ENCODE data around the gene SIGLEC7. TPM values are rescaled to one million over a fixed set of nuclear protein-coding genes. Genes with fewer than 3 reads are reported as not detected.

SIGLEC7 gene
- total and polyA plus RNA-seq, 10 of the 15 experiments (the other 5 are each of a cell fraction or from before 2014, with no cell fraction given), result 0.15 TPM; not detected in 9

GRCh38 chr19:51150627-51151026 lies 8.5 kb downstream of the SIGLEC7 start:
- DNase-seq (ENCODE audit: low read depth, low spot score), result no peak
- peaks cover 3 to 7% of the 10 kb centered on the region in 2 experiments for H3K27me3 ChIP-seq (replicated peaks in 1 of 2; ENCODE audit: control insufficient read depth in 2 of 2, insufficient read depth in 2 of 2, low read length in 1 of 2)
- no peaks in the 10 kb centered on the region for H3K4me1 ChIP-seq (ENCODE audit: control insufficient read depth, insufficient read depth, low read length)
- H3K36me3 ChIP-seq (ENCODE audit: control insufficient read depth in 2 of 2, insufficient read depth in 2 of 2, low read length in 1 of 2), result no peaks in the 10 kb centered on the region
- H3K4me3 ChIP-seq, result no peak overlapping the region
- no peak for FAIRE-seq
- intact Hi-C loops (cut with micrococcal nuclease; ENCODE audit: unreplicated experiment) (no loop called here), in situ Hi-C loops (cut with MboI) (no loop called here)
- H4K20me1 ChIP-seq (ENCODE audit: control insufficient read depth, insufficient read depth), result no peaks in the 10 kb centered on the region
- POLR2A ChIA-PET, result no interaction called here
- no peak overlapping the region for H3K4me2 ChIP-seq (ENCODE audit: control insufficient read depth, insufficient read depth)
- WGBS (ENCODE audit: insufficient coverage, insufficient replicate concordance, low lambda C conversion rate, missing lambda C conversion rate), result 10% methylated on average over 3 of the region's 3 CpGs
- H3K27ac ChIP-seq (ENCODE audit: control insufficient read depth, insufficient read depth), result no peak overlapping the region
- CTCF ChIA-PET, result interaction anchor here (0.5 to 3.8 kb wide), 2 partner anchors 7 to 9 kb away, joined by 3 to 21 read pairs; no protein-coding TSS in a partner anchor
- SMC1A ChIA-PET (ENCODE audit: uncharacterized antibody, unreplicated experiment), result no interaction called here
- ATAC-seq, result no peak
- TF ChIP-seq ATF3 (IDR thresholded peaks at IDR 0.05; ENCODE audit: borderline replicate concordance, extremely low read depth, low read depth, low read length) (no peak), PBX3 (IDR thresholded peaks at IDR 0.05; ENCODE audit: insufficient replicate concordance, low read depth, low read length) (no peak)
- H2AFZ ChIP-seq (ENCODE audit: control insufficient read depth, low read depth, low read length), result no peak overlapping the region
- H3K9ac ChIP-seq (ENCODE audit: control insufficient read depth, insufficient read depth, low read length), result no peak overlapping the region
- RAD21 ChIA-PET (ENCODE audit: unreplicated experiment), result no interaction called here
- H3K79me2 ChIP-seq (ENCODE audit: control insufficient read depth, insufficient read depth, low read length), result no peaks in the 10 kb centered on the region
- H3K9me3 ChIP-seq (replicated peaks; ENCODE audit: control insufficient read depth, insufficient read depth, low read length), result no peaks in the 10 kb centered on the region
- no TSS peak for BruUV-seq (replicated peaks)

GRCh38 chr19:51156710-51157109 lies 14.6 kb downstream of the SIGLEC7 start:
- H2AFZ ChIP-seq (ENCODE audit: control insufficient read depth, low read depth, low read length), result no peak overlapping the region
- no peaks in the 10 kb centered on the region for H3K79me2 ChIP-seq (ENCODE audit: control insufficient read depth, insufficient read depth, low read length)
- no peak overlapping the region for H3K4me2 ChIP-seq (ENCODE audit: control insufficient read depth, insufficient read depth)
- ATAC-seq (no peak), FAIRE-seq (no peak), DNase-seq (ENCODE audit: low read depth, low spot score) (no peak)
- H3K27me3 ChIP-seq (replicated peaks in 1 of 2; ENCODE audit: control insufficient read depth in 2 of 2, insufficient read depth in 2 of 2, low read length in 1 of 2), result peaks cover 3 to 5% of the 10 kb centered on the region in 2 experiments
- in situ Hi-C loops (cut with MboI) (loop anchor here (5.0 kb wide), 1 partner anchor 101 kb away; no protein-coding TSS in a partner anchor), intact Hi-C loops (cut with micrococcal nuclease; ENCODE audit: unreplicated experiment) (no loop called here)
- H3K9ac ChIP-seq (ENCODE audit: control insufficient read depth, insufficient read depth, low read length), result no peak overlapping the region
- no TSS peak for BruUV-seq (replicated peaks)
- no peaks in the 10 kb centered on the region for H3K9me3 ChIP-seq (replicated peaks; ENCODE audit: control insufficient read depth, insufficient read depth, low read length)
- H3K4me1 ChIP-seq (ENCODE audit: control insufficient read depth, insufficient read depth, low read length), result no peaks in the 10 kb centered on the region; the same call in 1 of the 2 replicates
- no peaks in the 10 kb centered on the region for H3K36me3 ChIP-seq (ENCODE audit: control insufficient read depth in 2 of 2, insufficient read depth in 2 of 2, low read length in 1 of 2)
- no peaks in the 10 kb centered on the region; the same call in 1 of the 2 replicates for H4K20me1 ChIP-seq (ENCODE audit: control insufficient read depth, insufficient read depth)
- ChIA-PET POLR2A (no interaction called here), RAD21 (ENCODE audit: unreplicated experiment) (interaction anchor here (0.8 to 2.1 kb wide), 5 partner anchors 12 to 183 kb away, joined by 3 to 12 read pairs (median 3); no protein-coding TSS in a partner anchor), SMC1A (ENCODE audit: uncharacterized antibody, unreplicated experiment) (interaction anchor here (1.3 to 4.0 kb wide), 2 partner anchors 101 to 104 kb away, joined by 3 to 19 read pairs; no protein-coding TSS in a partner anchor), CTCF (interaction anchor here (0.6 to 10.1 kb wide), 8 partner anchors 8 to 503 kb away, joined by 3 to 121 read pairs (median 4); no protein-coding TSS in a partner anchor)
- no peak overlapping the region for H3K4me3 ChIP-seq
- no peak overlapping the region for H3K27ac ChIP-seq (ENCODE audit: control insufficient read depth, insufficient read depth)
- WGBS (ENCODE audit: insufficient coverage, insufficient replicate concordance, low lambda C conversion rate, missing lambda C conversion rate), result 36% methylated on average over 2 of the region's 2 CpGs
- TF ChIP-seq ZNF622 (IDR thresholded peaks at IDR 0.05), result no peak
- no peak for TF ChIP-seq YBX1 (IDR thresholded peaks at IDR 0.05)
- TF ChIP-seq IRF3 (IDR thresholded peaks at IDR 0.05), result no peak
- no peak for TF ChIP-seq EED (IDR thresholded peaks at IDR 0.05; ENCODE audit: low read depth)
- no peak for TF ChIP-seq CBX5 (IDR thresholded peaks at IDR 0.05; ENCODE audit: low read depth)
- no peak for TF ChIP-seq JUNB (IDR thresholded peaks at IDR 0.05)
- TF ChIP-seq RFX5 (IDR thresholded peaks at IDR 0.05; ENCODE audit: low read depth, low read length), result no peak
- no peak for TF ChIP-seq TCF3 (IDR thresholded peaks at IDR 0.05; ENCODE audit: borderline replicate concordance, insufficient read depth, low read depth, low read length)
- TF ChIP-seq RCOR1 (conservative IDR thresholded peaks at IDR 0.05; ENCODE audit: low read depth, low read length), result no peak
- no peak for TF ChIP-seq HSF1 (IDR thresholded peaks at IDR 0.05; ENCODE audit: low read depth, low read length)
- no peak for TF ChIP-seq TCF7 (IDR thresholded peaks at IDR 0.05; ENCODE audit: borderline replicate concordance)

Measured in GM12878 (cell line).